ENCODE results near the gene LGALS14.

The LGALS14 gene

GRCh38 chr19:39740395-39740794 is 36.1 kb downstream of the LGALS14 start:
- TF ChIP-seq Cebpa-rat (IDR thresholded peaks at IDR 0.05): no peak
- H3K36me3 ChIP-seq: no peaks in the 10 kb centered on the region
- H4K20me1 ChIP-seq: no peaks in the 10 kb centered on the region
- H3K27me3 ChIP-seq: no peaks in the 10 kb centered on the region
- no peak overlapping the region for H3K4me2 ChIP-seq
- no peak overlapping the region for H3K27ac ChIP-seq
- H3K9ac ChIP-seq: no peak overlapping the region
- no peak overlapping the region for H3K4me3 ChIP-seq
- no peaks in the 10 kb centered on the region for H3K4me1 ChIP-seq
- no peaks in the 10 kb centered on the region for H3K9me3 ChIP-seq

- no peak for TF ChIP-seq Cebpa-rat (IDR thresholded peaks at IDR 0.05)
- no peaks in the 10 kb centered on the region for H3K36me3 ChIP-seq
- H3K9me3 ChIP-seq: no peaks in the 10 kb centered on the region
- H4K20me1 ChIP-seq: no peaks in the 10 kb centered on the region
- no peaks in the 10 kb centered on the region for H3K27me3 ChIP-seq
- H3K4me3 ChIP-seq: no peak overlapping the region
- H3K4me1 ChIP-seq: no peaks in the 10 kb centered on the region
- H3K9ac ChIP-seq: no peak overlapping the region
- no peak overlapping the region for H3K27ac ChIP-seq
- no peak overlapping the region for H3K4me2 ChIP-seq
These were observed 41.4 kb downstream of the LGALS14 start for GRCh38 chr19:39745643-39746042.

GRCh38 chr19:39746836-39747529 is 42.7 kb downstream of the LGALS14 start:
- no peaks in the 10 kb centered on the region for H4K20me1 ChIP-seq
- no peaks in the 10 kb centered on the region for H3K4me1 ChIP-seq
- H3K4me3 ChIP-seq: no peak overlapping the region
- H3K4me2 ChIP-seq: no peak overlapping the region
- no peaks in the 10 kb centered on the region for H3K27me3 ChIP-seq
- no peak overlapping the region for H3K27ac ChIP-seq
- no peak for TF ChIP-seq Cebpa-rat (IDR thresholded peaks at IDR 0.05)
- no peaks in the 10 kb centered on the region for H3K9me3 ChIP-seq
- H3K36me3 ChIP-seq: no peaks in the 10 kb centered on the region
- H3K9ac ChIP-seq: no peak overlapping the region

- no peaks in the 10 kb centered on the region for H4K20me1 ChIP-seq
- H3K4me2 ChIP-seq: no peak overlapping the region
- no peak overlapping the region for H3K4me3 ChIP-seq
- H3K36me3 ChIP-seq: no peaks in the 10 kb centered on the region
- no peak for TF ChIP-seq Cebpa-rat (IDR thresholded peaks at IDR 0.05)
- H3K9me3 ChIP-seq: no peaks in the 10 kb centered on the region
- H3K9ac ChIP-seq: no peak overlapping the region
- no peaks in the 10 kb centered on the region for H3K27me3 ChIP-seq
- no peak overlapping the region for H3K27ac ChIP-seq
- no peaks in the 10 kb centered on the region for H3K4me1 ChIP-seq
These were observed 45.7 kb downstream of the LGALS14 start for GRCh38 chr19:39749981-39750380.

GRCh38 chr19:39752390-39752789 is 48.1 kb downstream of the LGALS14 start:
- H3K36me3 ChIP-seq: no peaks in the 10 kb centered on the region
- H3K9me3 ChIP-seq: no peaks in the 10 kb centered on the region
- no peak overlapping the region for H3K9ac ChIP-seq
- no peak overlapping the region for H3K27ac ChIP-seq
- H3K4me3 ChIP-seq: no peak overlapping the region
- no peak overlapping the region for H3K4me2 ChIP-seq
- no peaks in the 10 kb centered on the region for H3K27me3 ChIP-seq
- TF ChIP-seq Cebpa-rat (IDR thresholded peaks at IDR 0.05): no peak
- H4K20me1 ChIP-seq: no peaks in the 10 kb centered on the region
- H3K4me1 ChIP-seq: no peaks in the 10 kb centered on the region

- no peaks in the 10 kb centered on the region for H3K36me3 ChIP-seq
- no peak overlapping the region for H3K4me3 ChIP-seq
- no peak overlapping the region for H3K9ac ChIP-seq
- H3K27me3 ChIP-seq: no peaks in the 10 kb centered on the region
- H3K4me1 ChIP-seq: no peaks in the 10 kb centered on the region
- H3K9me3 ChIP-seq: no peaks in the 10 kb centered on the region
- H4K20me1 ChIP-seq: no peaks in the 10 kb centered on the region
- TF ChIP-seq Cebpa-rat (IDR thresholded peaks at IDR 0.05): no peak
- H3K27ac ChIP-seq: no peak overlapping the region
- H3K4me2 ChIP-seq: no peak overlapping the region
These were observed 48.5 kb downstream of the LGALS14 start for GRCh38 chr19:39752795-39753194.

GRCh38 chr19:39754544-39754943 is 50.3 kb downstream of the LGALS14 start:
- no peaks in the 10 kb centered on the region for H3K9me3 ChIP-seq
- H3K4me1 ChIP-seq: peaks cover 4% of the 10 kb centered on the region
- no peak for TF ChIP-seq Cebpa-rat (IDR thresholded peaks at IDR 0.05)
- no peak overlapping the region for H3K4me2 ChIP-seq
- H4K20me1 ChIP-seq: no peaks in the 10 kb centered on the region
- H3K27me3 ChIP-seq: no peaks in the 10 kb centered on the region
- H3K4me3 ChIP-seq: no peak overlapping the region
- H3K27ac ChIP-seq: no peak overlapping the region
- no peak overlapping the region for H3K9ac ChIP-seq
- no peaks in the 10 kb centered on the region for H3K36me3 ChIP-seq

GRCh38 chr19:39754971-39755370 is 50.7 kb downstream of the LGALS14 start:
- Histone ChIP-seq H3K27me3 (no peaks in the 10 kb centered on the region), H3K36me3 (no peaks in the 10 kb centered on the region), H3K9me3 (no peaks in the 10 kb centered on the region), H3K4me2 (no peak overlapping the region), H3K27ac (no peak overlapping the region), H3K4me1 (peaks cover 9% of the 10 kb centered on the region), H3K9ac (no peak overlapping the region), H3K4me3 (no peak overlapping the region), H4K20me1 (no peaks in the 10 kb centered on the region)
- TF ChIP-seq Cebpa-rat (IDR thresholded peaks at IDR 0.05): no peak
